ENCODE measurements around the gene MYH9.
"Not testable (repeated sequence)": the region's sequence is repeated elsewhere in the genome, so short reads cannot be mapped to it uniquely, and the experiment has no call there.

The MYH9 gene

DNA sequence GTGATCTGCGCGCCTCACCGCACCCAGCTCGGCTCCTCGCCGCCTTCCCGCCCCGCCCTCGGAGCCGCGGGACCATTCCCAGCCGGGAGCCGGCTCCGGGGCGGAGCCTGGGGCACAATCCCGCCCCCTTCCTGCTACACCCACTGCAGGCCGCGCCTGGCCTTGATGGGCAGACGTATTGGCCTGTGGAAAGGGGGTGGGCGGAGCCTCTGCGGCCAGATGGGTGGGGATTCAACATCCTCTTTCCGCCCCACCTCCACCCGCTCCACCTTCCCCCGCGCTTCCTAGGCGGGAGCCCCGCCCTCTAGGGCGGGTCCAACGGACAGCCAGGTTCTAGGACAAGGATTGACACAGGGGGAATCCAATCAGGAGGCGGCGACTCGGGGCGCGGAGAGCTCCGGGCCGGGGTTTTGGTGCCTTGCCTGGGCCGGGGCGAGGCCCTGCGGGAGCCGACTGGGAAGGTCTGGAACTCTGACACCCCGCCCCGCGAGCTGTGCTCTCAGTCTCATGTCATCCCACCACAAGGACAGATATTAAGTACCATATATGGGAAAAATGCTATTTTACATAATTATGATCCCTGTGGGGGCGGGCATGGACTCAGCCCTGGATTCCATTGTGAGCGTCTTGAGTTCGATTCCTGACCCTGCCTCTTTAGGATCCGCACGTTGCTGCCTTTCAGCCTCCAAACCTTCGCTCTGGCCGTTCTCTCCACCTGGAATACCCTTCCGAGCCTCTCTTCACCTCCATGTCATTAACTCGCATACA is at the start of gene MYH9:
MYH9 (minus strand) TSS at position 9 of the 768 bp plus-strand sequence. CDS start 38,731 bp downstream, outside the sequence.
- DNase-seq = peak; percentile 98

DNA sequence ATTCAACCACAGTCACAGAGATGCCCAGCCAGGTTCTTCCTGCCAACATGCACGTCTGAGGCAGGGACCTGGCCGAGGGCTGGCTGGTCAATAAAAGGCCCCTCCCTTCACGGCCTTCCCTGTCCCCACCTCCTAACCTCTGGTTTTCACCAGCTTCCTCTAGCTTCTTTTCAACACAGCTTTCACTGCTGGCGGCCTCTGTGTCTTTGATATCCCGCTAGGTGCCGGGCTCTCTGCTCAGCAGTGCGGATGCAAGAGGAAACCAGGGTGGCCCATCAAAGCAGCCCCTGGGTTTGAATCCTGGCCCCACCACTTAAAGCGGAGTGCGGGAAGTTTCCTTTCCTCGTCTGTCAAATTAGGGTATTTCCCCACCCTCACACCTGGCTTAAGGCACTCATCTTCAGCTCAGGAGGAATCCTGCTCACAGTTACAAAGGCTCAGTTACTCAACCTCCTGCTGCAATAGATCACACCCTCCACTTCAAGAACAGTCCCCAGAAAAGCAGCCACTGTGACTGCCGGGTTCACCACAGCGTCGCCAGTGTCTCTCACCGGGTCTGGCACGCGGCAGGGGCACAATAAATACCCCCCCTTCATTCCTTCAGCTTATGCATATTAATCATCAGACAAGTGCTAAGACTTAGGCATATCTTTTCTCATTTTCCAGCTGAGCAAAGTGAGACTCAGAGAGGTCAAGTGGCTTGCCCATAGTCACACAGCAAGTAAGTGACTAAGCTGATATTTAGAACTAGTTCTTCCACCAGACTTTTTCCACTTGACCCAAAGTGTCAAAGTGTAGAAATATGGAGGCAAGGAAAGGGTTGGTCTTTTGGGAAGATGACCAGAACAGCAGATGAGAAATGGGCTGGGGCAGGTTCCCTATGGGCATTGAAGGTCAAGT is 48.0 kb upstream of the MYH9 start:
- DNase-seq = no peak

DNA sequence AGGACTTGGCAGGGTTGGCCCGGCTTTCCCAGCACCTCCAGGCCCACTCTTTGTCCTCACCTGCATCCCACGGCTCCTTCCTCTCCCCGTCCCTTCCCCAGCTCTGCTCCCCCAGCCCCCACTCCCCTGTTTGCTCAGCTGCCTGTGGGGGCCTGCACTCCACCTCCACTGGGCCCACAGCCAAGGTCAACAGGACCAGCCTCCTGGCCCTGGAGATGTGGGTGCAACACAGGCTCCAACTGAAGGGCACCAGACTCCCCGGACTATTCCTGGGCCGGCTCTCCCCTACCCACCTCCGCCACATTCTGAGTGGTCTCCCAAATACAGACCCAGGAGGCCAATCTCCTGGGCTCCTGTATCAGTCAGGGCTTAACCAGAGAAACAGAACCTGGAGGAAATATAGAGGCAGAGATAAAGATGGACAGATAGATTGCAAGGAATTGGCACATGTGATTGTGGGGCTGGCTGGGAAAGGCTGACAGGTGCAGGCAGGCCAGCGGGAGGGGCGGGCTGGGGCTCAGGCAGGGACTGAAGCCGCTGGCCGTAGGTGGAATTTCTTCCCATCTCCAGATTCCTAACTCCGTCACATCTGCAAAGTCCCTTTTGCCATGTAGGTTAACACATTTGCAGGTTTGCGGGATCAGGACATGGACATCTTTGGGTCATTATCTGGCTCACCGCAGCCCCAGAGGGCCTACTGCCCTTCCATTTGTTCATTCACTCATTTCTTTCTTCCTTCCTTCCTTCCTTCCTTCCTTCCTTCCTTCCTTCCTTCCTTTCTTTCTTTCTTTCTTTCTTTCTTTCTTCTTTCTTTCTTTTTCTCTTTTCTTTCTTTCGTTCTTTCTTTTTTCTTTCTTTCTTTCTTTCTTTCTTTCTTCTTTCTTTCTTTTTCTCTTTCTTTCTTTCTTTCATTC is 45.8 kb upstream of the MYH9 start:
- no peak for DNase-seq

DNA sequence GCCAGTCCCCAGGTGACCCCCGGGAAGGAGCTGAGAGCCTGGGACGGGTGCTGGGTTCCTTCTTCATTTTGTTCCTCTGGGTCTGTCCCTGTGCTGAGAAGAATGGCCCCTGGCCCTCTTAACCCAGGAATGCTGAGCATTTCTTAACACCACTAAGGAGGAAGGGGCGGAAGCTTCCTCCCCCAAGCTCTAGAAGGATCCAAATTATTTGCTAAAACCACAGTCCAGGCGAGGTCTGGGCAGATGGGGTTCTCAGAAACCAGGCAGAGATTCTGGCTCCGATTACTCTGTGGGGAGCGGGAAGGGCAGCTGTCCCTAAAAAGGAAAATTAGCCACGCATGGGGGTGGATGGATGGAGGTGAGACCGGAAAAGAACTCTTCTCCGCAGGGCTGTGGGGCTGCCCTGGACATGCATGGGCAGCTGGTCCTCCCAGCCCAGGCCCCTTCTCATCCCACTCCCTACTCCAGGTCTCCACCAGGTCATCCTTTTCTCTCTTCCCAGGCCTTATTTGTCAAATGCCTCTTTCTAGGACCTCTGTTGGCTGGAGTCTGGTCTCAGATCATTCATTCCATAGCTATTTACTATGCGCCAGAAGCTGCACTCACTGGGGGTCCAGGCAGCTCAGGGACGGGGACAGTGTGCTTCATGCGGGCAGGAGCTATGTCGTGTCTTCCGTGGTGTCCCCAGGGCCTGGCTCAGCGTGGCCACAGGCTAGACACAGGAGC is 45.0 kb upstream of the MYH9 start:
- DNase-seq = no peak

DNA sequence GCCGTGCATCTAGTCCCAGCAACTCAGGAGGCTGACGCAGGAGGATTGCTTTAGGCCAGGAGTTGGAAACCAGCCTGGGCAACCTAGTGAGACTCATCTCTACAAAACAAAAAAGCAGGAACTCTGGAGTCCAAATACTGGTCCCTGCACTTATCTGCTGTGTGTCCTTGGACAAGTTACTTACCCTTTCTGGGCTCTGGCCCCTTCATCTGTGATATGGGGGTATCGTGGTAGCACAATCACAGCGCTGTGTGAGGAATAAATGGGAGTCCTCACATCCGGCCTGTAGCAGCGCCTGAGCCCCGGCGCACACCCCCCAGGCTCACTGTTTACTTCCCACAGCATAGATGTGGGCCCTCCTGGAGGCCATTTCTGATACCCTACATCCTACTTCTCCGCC is 44.2 kb upstream of the MYH9 start:
- DNase-seq = no peak

DNA sequence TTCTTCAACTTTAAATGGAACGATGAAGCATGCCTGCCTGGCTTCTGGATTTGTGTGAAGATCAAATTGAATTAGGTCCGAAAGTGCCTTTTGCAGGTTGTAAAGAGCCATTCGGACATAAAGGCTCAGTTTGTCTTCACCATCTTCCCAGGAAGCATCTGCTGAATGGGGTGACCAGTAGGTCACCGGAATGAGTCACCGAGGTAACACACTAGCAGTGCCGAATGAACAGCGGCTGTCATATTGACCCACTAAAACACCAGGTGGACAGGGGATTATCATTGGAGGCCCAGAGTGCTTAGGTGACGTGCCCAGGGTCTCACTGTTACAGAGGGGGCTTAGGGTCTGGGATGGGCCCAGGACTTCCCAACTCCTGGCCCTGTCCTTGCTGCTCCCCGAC is 43.1 kb upstream of the MYH9 start:
- no peak for DNase-seq

DNA sequence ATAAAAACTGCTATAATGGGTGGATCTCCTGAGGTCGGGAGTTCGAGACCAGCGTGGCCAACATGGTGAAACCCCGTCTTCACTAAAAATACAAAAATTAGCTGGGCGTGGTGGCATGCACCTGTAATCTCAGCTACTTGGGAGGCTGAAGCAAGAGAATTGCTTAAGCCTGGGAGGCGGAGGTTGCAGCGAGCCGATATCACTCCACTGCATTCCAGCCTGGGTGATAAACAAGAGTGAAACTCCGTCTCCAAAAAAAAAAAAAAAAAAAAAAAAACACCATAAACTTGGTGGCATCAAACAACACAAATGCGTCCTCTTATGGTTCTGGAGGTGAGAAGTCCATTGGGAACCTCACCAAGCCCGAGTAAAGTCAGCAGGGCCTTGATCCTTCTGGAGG is 40.2 kb upstream of the MYH9 start:
- DNase-seq = not testable (repeated sequence)

DNA sequence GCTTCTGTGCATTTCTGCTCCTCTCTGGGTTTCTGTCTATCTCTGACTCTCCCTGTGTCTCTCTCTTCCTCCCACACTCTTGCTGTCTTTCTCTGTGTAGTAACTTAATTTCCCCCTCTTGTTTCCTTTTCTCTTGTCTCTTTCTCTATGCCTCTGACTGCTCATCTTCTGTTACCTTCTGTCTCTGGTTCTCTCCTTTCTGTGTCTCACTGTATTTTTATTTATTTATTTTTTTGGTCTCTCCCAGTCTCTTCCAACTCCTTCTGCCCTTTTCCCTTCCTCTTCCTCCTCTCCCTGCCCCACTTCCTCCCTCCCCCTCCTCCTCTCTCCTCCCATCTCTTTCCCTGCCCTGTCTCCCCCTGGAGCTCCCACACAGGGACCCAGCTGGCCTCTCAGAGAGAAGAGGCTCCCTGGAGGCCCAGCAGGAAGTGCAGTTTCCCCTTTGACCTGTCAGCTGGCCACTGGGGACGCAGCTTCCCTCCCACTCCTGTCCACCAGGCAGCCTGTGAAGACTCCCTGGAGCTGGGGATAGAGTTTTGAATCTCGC is 38.3 kb upstream of the MYH9 start:
- DNase-seq = no peak

DNA sequence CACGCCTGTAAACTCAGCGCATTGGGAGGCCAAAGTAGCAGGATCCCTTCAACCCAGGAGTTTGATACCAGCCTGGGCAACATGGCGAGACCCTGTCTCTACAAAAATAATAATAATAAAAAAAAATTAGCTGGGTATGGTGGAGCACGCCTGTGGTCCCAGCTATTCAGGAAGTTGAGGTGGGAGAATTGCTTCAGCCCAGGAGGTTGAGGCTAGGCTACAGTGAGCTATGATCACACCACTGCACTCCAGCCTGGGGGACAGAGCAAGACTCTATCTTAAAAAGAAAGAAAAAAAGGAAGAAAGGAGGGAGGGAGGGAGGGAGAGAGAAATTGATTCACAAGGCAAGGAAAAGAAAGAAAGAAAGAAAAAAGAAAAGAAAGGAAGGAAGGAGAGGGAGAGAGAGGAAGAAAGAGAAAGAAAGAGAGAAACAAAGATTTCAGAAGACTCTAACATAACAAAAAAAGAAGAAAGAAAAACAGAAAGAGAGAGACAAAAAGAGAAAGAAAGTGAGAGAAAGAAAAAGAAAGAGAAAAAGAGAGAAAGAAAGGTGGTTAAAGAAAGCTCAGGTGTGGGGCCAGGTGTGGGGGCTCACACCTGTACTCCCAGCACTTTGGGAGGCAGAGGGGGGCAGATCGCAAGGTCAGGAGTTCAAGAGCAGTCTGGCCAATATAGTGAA is 37.3 kb upstream of the MYH9 start:
- no peak for DNase-seq

DNA sequence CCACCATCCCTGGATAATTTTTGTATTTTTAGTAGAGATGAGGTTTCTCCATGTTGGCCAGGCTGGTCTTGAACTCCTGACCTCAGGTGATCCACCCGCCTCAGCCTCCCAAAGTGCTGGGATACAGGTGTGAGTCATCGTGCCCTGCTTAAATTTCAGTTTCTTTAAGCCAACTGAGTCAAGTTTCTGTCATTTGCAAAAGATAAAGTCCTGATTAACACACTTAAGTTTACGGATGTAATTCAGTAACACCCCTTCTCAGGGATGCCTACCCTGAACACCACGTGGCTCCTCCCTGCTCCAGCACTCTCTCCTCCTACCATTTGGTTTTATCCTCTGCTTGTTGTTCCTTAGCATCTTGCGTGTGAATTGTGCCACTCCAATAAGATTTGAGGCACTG is 36.7 kb upstream of the MYH9 start:
- DNase-seq = not testable (repeated sequence)

DNA sequence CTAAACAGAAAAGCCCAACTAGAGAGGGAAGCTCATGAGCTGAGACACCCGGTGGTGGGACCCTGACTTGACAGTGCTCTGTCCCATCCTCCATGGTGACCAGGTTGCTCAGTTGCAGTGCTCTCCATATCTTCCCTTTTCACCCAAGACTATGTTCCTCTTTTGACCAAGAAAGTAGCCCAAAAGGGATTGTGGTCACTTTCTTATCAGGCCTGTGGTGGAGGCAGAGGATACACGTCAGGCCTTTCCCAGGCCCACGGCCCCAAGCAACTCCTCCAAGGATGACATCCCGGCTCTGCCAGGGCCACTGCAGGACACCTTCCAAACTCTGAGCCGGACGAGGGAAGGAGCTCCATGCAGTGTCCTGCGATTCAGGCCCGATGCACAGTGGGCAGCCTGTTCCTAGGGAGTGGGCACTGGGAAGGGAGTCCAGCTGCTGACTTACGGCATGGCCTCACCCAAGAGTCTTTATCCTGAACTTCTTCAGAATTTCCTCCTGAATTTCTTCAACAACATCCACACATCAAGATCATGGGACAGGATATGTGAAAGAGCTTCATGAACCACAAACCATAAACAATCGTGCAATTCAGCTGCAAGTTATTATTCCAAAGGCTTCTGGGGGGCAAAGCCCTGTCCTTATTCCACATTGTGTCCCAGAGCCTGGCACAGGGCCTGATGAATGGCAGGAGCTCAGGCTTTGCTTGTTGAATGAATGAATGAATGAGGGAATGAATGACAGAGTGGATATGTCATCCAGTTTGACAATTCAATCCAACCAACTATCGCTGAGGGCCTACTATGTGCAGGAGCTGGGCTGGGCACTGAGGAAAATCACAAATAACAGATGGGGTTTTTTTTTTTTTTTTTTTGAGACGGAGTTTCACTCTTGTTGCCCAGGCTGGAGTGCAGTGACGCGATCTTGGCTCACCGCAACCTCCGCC is 36.0 kb upstream of the MYH9 start:
- DNase-seq = no peak

DNA sequence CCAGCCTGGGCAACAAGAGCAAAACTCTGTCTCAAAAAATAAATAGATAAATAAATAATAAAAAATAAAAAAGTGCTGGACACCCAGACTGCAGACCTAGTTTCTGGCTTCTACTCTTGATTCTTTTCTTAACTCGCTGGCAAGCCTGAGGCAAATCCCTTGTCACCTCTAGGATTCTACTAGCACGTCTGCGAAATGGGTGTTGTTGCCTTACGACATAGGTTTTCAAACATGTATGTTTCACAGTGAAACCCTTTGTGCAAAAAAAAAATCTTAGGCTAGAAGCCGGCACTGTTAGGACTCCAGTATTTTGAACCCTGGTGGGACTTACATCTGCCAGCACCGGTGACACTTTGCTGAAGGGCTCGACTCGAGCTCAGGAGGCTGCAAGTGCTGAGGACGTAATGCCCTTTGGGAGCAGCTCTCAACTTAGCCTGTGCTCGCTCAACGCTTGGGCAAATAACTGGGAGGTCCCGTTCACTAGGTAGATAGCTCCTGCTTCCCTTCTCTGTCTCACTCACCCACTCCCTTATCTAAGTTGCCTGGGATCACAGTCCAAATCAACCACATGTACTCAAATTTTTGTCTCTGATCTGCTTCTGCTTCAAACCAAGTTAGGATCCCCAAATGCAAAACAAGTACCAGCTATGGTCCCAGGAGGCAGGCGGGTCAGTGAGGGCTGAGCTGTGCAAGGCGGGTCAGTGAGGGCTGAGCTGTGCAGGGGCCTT is 34.7 kb upstream of the MYH9 start:
- DNase-seq = no peak

DNA sequence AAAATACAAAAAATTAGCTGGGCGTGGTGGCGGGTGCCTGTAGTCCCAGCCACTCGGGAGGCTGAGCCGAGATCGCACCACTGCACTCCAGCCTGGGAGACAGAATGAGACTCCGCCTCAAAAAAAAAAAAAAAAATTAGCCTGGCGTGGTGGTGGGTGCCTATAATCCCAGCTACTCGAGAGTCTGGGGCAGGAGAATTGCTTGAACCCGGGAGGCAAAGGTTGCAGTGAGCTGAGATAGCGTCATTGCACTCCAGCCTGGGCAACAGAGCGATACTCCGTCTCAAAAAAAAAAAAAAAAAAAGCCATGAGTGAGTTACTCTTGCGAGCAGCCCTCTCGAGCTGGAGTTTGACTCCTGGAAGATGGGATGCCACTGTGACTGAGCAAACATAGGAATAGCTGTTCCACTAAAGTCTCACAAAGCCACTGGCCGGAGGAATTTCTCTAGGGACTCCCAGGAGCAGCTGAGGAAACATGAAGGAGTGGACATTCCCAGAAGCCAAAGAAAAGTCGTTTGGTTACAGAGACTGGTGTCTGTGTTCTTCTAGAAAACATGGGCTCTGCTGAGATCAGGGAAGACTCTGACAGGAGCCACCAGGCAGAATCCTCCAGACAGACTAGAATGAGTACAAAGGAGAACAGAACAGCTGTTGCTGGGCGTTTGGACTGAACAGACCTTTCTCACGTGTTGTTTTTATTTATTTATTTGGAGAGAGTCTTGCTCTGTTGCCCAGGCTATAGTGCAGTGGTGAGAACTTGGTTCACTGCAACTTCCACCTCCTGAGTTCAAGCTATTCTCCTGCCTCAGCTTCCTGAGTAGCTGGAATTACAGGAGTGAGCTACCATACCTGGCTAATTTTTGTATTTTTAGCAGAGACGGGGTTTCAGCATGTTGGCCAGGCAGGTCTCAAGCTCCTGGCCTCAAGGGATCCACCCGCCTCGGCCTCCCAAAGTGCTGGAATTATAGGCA is 32.4 kb upstream of the MYH9 start:
- DNase-seq = no peak

DNA sequence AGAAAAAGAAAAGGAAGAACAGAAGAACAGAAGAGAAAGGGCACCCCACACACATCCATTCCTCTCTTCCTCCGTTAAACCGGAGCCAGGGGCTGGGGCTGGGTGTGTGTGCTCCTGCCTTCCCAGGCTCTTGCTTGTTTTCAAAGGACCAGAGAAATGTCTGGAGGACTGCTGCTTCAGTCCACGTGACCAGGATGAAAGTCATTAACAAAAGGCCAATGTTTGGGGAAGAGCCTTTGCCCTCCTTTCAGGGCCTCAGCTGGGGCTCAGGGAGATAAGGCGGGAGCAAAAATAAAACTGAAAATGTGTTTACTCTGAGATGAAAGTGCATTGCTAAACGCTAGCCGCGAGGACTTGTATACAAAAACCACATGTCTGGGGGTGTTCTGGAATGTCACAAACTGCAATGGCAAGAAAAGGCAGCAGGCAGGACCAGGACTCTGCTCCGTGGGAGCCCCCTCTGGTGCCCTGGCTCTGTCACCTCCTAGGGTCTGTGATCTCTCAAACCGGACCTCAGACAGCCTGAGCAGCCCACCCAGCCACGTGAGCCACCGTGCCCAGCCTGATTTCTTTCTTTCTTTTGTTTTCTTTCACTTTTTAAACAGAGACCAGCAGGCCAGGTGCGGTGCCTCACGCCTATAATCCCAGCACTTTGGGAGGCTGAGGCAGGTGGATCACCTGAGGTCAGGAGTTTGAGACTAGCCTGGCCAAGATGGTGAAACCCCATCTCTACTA is 31.6 kb upstream of the MYH9 start:
- DNase-seq = no peak

DNA sequence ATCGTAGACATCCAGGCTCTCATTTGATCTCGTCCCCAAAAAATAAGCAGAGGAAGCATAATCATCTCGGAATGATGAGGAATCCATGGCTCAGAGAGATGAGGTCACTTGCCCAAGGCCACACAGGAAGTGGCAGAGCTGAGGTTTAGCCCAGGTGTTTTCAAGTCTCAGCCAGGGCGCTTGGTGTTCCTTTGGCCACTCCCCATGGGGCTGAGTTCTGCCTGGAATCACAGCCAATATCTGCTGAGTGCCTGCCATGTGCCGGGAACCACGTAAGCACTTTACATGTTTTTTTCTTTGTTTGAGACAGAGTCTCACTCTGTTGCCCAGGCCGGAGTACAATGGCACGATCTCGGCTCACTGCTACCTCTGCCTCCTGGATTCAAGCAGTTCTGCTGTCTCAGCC is 29.5 kb upstream of the MYH9 start:
- DNase-seq = no peak

DNA sequence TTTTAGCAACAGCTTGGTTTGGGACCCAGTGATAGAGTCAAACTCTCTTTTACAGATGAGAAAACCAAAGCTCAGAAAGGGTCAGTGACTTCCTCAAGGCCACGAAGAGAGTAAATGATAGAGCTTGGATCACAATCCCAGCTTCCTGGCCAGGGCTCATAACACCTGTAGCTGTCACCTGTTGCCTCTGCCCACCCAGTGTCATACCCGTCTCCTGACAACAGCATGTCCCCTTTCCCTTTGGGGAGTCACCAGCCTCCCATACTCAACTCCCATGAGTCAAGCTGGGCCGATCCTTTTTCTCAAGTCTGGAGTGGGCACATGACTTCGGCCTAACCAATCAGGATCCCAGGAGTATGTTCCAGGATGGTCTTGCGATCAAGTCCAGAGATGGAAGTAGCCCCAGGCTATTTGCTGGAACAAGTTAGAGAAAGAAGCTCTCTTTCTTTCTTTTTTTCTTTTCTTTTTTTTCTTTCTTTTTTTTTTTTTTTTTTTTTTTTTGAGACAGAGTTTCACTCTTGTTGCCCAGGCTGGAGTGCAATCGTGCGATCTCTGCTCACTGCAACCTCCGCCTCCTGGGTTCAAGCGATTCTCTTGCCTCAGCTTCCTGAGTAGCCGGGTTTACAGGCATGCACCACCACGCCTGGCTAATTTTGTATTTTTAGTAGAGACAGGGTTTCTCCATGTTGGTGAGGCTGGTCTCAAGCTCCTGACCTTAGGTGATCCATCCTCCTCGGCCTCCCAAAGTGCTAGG is 27.8 kb upstream of the MYH9 start:
- no peak for DNase-seq

Data from KG1 (cell line).